HCT116 (cell line): ENCODE data around the gene FBXW4. TPM values are rescaled to one million over a fixed set of nuclear protein-coding genes. Genes with fewer than 3 reads are reported as not detected.

Experiments
- ATAC-seq: fragments of 200-7000 bp; cut with Tn5 transposase; 2 replicates; pipeline ENCODE4 v1.9.1; 2020; ENCODE audit warnings: mild to moderate bottlenecking, moderate library complexity
- BruUV-seq: library from RNA; stranded (reverse); fragments of 400-500 nt; replicated peaks from 2 replicates; lab custom pipeline; 2021; lab: Mats Ljungman, UMichigan
- CTCF ChIA-PET: fragments of 300-600 bp; sonication (Branson Sonifier 250); formaldehyde crosslinking; loops from one replicate; lab custom pipeline; 2021; ENCODE audit warnings: antibody characterized with exemption; lab: Charles Lee
- POLR2A ChIA-PET: fragments of 300-600, 350-600 bp; sonication (Branson Sonifier 250); formaldehyde crosslinking; loops from one replicate; lab custom pipeline; 2021; ENCODE audit warnings: antibody characterized with exemption; lab: Charles Lee
- RAD21 ChIA-PET, 2 experiments: fragments of 300-600 bp; sonication (Branson Sonifier 250); formaldehyde crosslinking; loops; one replicate each; lab custom pipeline; 2023; ENCODE audit warnings: low total read pairs in 2 of 2; ENCODE audit not compliant: uncharacterized antibody in 2 of 2, unreplicated experiment in 2 of 2, low non-redundant PET in 1 of 2; lab: Charles Lee
- DNase-seq: peaks from one replicate; pipeline ENCODE4 v3.0.0-alpha.2; 2010; ENCODE audit warnings: low read depth, low spot score
- H2AFZ ChIP-seq: fragments of 200-600 bp; shearing (Covaris generic), sonication (generic); 2 replicates; pipeline ENCODE4 v1.6.1; 2017; ENCODE audit warnings: low read depth, mixed run types, mixed read lengths, antibody characterized with exemption, low read length; ENCODE audit not compliant: poor library complexity, severe bottlenecking
- H3K27ac ChIP-seq: 2 replicates; pipeline ENCODE4 v1.5.1; 2012; ENCODE audit warnings: low read depth, low read length
- H3K27me3 ChIP-seq: fragments of 200-600 bp; sonication (generic); 2 replicates; pipeline ENCODE4 v1.6.1; 2016; ENCODE audit warnings: mixed run types, low read length, mixed read lengths; ENCODE audit not compliant: insufficient read depth
- H3K36me3 ChIP-seq, 2 experiments: fragments of 200-500 bp in 1 of 2; fragments of 200-600 bp in 1 of 2; sonication (Bioruptor generic) in 1 of 2; sonication (generic) in 1 of 2; 2 replicates each; pipeline versions ENCODE4 v1.5.1 to v1.6.1; 2014 to 2016; ENCODE audit warnings: low read length in 2 of 2, inconsistent platforms in 1 of 2, mixed read lengths in 1 of 2, mixed run types in 1 of 2; ENCODE audit not compliant: insufficient read depth in 2 of 2, control insufficient read depth in 1 of 2
- H3K4me1 ChIP-seq, 2 experiments: fragments of 200-600 bp in 1 of 2; sonication (generic) in 1 of 2; 2 replicates each; pipeline versions ENCODE4 v1.5.1 to v1.6.1; 2012 to 2017; ENCODE audit warnings: low read length in 2 of 2, inconsistent platforms in 1 of 2, mild to moderate bottlenecking in 1 of 2, mixed read lengths in 1 of 2, mixed run types in 1 of 2, moderate library complexity in 1 of 2; ENCODE audit not compliant: insufficient read depth in 2 of 2, control insufficient read depth in 1 of 2
- H3K4me2 ChIP-seq: fragments of 200-600 bp; sonication (generic); 2 replicates; pipeline ENCODE4 v1.6.1; 2017; ENCODE audit warnings: mixed run types, low read length, mixed read lengths
- H3K4me3 ChIP-seq, 2 experiments: fragments of 200-600 bp in 1 of 2; sonication (generic) in 1 of 2; replicated peaks in 1 of 2; 2 replicates each; pipeline ENCODE4 v1.5.1; 2011 to 2016; ENCODE audit warnings: low read length in 2 of 2, control low read depth in 1 of 2, low read depth in 1 of 2, mild to moderate bottlenecking in 1 of 2, mixed read lengths in 1 of 2, mixed run types in 1 of 2
- H3K79me2 ChIP-seq: fragments of 200-600 bp; sonication (generic); 2 replicates; pipeline ENCODE4 v1.6.1; 2017; ENCODE audit warnings: mild to moderate bottlenecking, mixed run types, low read length, moderate library complexity, mixed read lengths; ENCODE audit not compliant: insufficient read depth
- H3K9ac ChIP-seq: fragments of 200-600 bp; sonication (generic); 2 replicates; pipeline ENCODE4 v1.6.1; 2016; ENCODE audit warnings: low read length, mixed read lengths
- H3K9me2 ChIP-seq: fragments of 200-600 bp; sonication (generic), shearing (Covaris generic); 2 replicates; pipeline ENCODE4 v1.6.1; 2017; ENCODE audit warnings: mixed run types, mild to moderate bottlenecking, moderate library complexity; ENCODE audit not compliant: insufficient read depth
- H3K9me3 ChIP-seq, 2 experiments: fragments of 200-500 bp in 1 of 2; fragments of 200-600 bp in 1 of 2; sonication (Bioruptor generic) in 1 of 2; sonication (generic) in 1 of 2; 2 replicates each; pipeline ENCODE4 v1.6.1; 2014 to 2017; ENCODE audit warnings: low read length in 2 of 2, mixed read lengths in 2 of 2, inconsistent platforms in 1 of 2, low read depth in 1 of 2, mild to moderate bottlenecking in 1 of 2, mixed run types in 1 of 2, moderate library complexity in 1 of 2; ENCODE audit not compliant: control insufficient read depth in 1 of 2, insufficient read depth in 1 of 2
- H4K20me1 ChIP-seq: fragments of 200-600 bp; sonication (generic), shearing (Covaris generic); 2 replicates; pipeline ENCODE4 v1.6.1; 2017; ENCODE audit warnings: mixed run types, mild to moderate bottlenecking, moderate library complexity; ENCODE audit not compliant: insufficient read depth
- CBX3 ChIP-seq: IDR thresholded peaks from 2 replicates; pipeline ENCODE4 v1.6.1; 2012; ENCODE audit warnings: low read depth
- CEBPB ChIP-seq: IDR thresholded peaks from 2 replicates; pipeline ENCODE4 v1.6.1; 2012; ENCODE audit warnings: low read depth
- EZH2 ChIP-seq: fragments of 200-600 bp; sonication (generic); IDR thresholded peaks from 2 replicates; pipeline ENCODE4 v1.6.1; 2017; ENCODE audit warnings: antibody characterized with exemption, mixed run types
- EZH2phosphoT487 ChIP-seq: fragments of 200-600 bp; IDR thresholded peaks from 2 replicates; pipeline ENCODE4 v1.6.1; 2018; ENCODE audit warnings: antibody characterized with exemption, borderline replicate concordance
- FOSL1 ChIP-seq: IDR thresholded peaks from 2 replicates; pipeline ENCODE4 v1.6.1; 2012; ENCODE audit warnings: low read depth
- JUND ChIP-seq: IDR thresholded peaks from 2 replicates; pipeline ENCODE4 v1.6.1; 2012
- MAX ChIP-seq: IDR thresholded peaks from 2 replicates; pipeline ENCODE4 v1.6.1; 2012
- POLR2A ChIP-seq: IDR thresholded peaks from 2 replicates; pipeline ENCODE4 v1.7.0; 2011; ENCODE audit warnings: borderline replicate concordance; ENCODE audit not compliant: insufficient read depth, insufficient read length; ENCODE audit errors: extremely low read depth
- POLR2AphosphoS5 ChIP-seq: IDR thresholded peaks from 2 replicates; pipeline ENCODE4 v1.6.1; 2011; ENCODE audit warnings: mild to moderate bottlenecking, low read depth, low read length, moderate library complexity
- SIN3A ChIP-seq: IDR thresholded peaks from 2 replicates; pipeline ENCODE4 v1.6.1; 2012; ENCODE audit warnings: low read depth
- SP1 ChIP-seq: IDR thresholded peaks from 2 replicates; pipeline ENCODE4 v1.6.1; 2012; ENCODE audit warnings: low read depth
- SRF ChIP-seq: IDR thresholded peaks from 2 replicates; pipeline ENCODE4 v1.6.1; 2012; ENCODE audit warnings: low read depth
- TCF7L2 ChIP-seq: IDR thresholded peaks from 2 replicates; pipeline ENCODE4 v1.7.0; 2011; ENCODE audit warnings: borderline replicate concordance, inconsistent platforms; ENCODE audit not compliant: insufficient read depth, insufficient read length; ENCODE audit errors: extremely low read depth
- ZFX ChIP-seq: fragments of 450-650 bp; IDR thresholded peaks from 2 replicates; pipeline ENCODE4 v1.6.1; 2017
- ZNF274 ChIP-seq: fragments of 200-500 bp; sonication (Bioruptor generic); IDR thresholded peaks from 2 replicates; pipeline ENCODE4 v1.6.1; 2014; ENCODE audit warnings: mild to moderate bottlenecking, low read depth, low read length, inconsistent platforms
- intact Hi-C: fragments of 100-400 bp; cut with micrococcal nuclease; formaldehyde crosslinking; loops from 2 replicates; pipeline ENCODE4 v1.10.0; 2022
- total RNA-seq: library from RNA; stranded (reverse); gene quantifications from one replicate; pipeline ENCODE4 v1.2.1, GENCODE V29; 2021; ENCODE audit not compliant: unreplicated experiment
- TF ChIP-seq, protein P1 (sequence below): IDR thresholded peaks from 2 replicates; pipeline ENCODE4 v1.6.1; 2011; ENCODE audit warnings: mild to moderate bottlenecking, low read length, moderate library complexity; ENCODE audit not compliant: insufficient replicate concordance; ENCODE audit errors: extremely low read depth
- TF ChIP-seq, protein P2 (sequence below): IDR thresholded peaks from 2 replicates; pipeline ENCODE4 v1.6.1; 2012; ENCODE audit warnings: low read depth

FBXW4 gene
- total RNA-seq, 1 experiment from 2014 or later, result 35.3 TPM

DNA sequence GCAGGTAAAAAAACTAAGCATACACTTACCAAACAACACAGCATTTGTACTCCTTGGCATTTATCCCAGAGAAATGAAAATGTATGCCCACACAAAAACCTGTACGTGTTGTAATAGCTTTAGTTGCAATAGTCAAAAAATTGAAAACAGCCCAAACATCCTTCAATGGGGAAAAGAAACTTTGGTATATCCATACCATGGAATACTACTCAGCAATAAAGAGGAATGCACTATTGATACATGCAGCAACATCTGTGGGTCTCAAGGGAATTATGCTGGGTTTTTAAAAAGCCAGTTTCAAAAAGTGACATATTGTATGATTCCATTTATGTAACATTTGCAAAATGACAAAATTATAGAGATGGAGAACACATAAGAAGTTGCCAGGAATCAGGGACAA lies 71.4 kb downstream of the FBXW4 start:
- TF ChIP-seq SP1, result no peak
- TF ChIP-seq SRF, result no peak
- TF ChIP-seq CEBPB, result no peak
- no peak for TF ChIP-seq EZH2phosphoT487
- no peak for TF ChIP-seq JUND
- no peak for TF ChIP-seq MAX
- TF ChIP-seq ZFX, result no peak
- TF ChIP-seq TCF7L2, result no peak
- no peak for TF ChIP-seq ZNF274
- no peak for TF ChIP-seq FOSL1
- no peak for TF ChIP-seq EZH2
- TF ChIP-seq, all 23 proteins: peak for 0
- Histone ChIP-seq H3K27me3 (no peaks in the 10 kb centered on the region), H3K9ac (no peak overlapping the region), H3K4me2 (no peak overlapping the region), H3K27ac (no peak overlapping the region), H4K20me1 (no peaks in the 10 kb centered on the region), H3K4me3 (no peak overlapping the region), H3K9me2 (no peaks in the 10 kb centered on the region), H3K36me3 (no peaks in the 10 kb centered on the region), H3K9me3 (no peaks in the 10 kb centered on the region), H2AFZ (no peak overlapping the region), H3K79me2 (no peaks in the 10 kb centered on the region), H3K4me1 (no peaks in the 10 kb centered on the region)
- BruUV-seq, result no TSS peak
- ChIA-PET RAD21 (no interaction called here), CTCF (interaction anchor here (1.0 kb wide), 1 partner anchor 157 kb away, joined by 3 read pairs; no protein-coding TSS in a partner anchor), POLR2A (no interaction called here)
- DNase-seq (no peak), ATAC-seq (no peak)
- intact Hi-C loops, result no loop called here

GRCh38 chr10:101619983-101620382 lies 75.0 kb downstream of the FBXW4 start:
- POLR2A ChIA-PET, result no interaction called here
- intact Hi-C loops, result no loop called here
- Histone ChIP-seq H3K27me3 (no peaks in the 10 kb centered on the region), H3K4me3 (no peak overlapping the region), H4K20me1 (no peaks in the 10 kb centered on the region), H2AFZ (no peak overlapping the region), H3K9me3 (no peaks in the 10 kb centered on the region), H3K4me1 (no peaks in the 10 kb centered on the region), H3K36me3 (no peaks in the 10 kb centered on the region), H3K4me2 (no peak overlapping the region), H3K79me2 (no peaks in the 10 kb centered on the region), H3K9ac (no peak overlapping the region), H3K27ac (no peak overlapping the region), H3K9me2 (no peaks in the 10 kb centered on the region)
- no TSS peak for BruUV-seq
- DNase-seq (no peak), ATAC-seq (no peak)
- RAD21 ChIA-PET, result no interaction called here
- CTCF ChIA-PET, result no interaction called here
- TF ChIP-seq, protein P1, sequence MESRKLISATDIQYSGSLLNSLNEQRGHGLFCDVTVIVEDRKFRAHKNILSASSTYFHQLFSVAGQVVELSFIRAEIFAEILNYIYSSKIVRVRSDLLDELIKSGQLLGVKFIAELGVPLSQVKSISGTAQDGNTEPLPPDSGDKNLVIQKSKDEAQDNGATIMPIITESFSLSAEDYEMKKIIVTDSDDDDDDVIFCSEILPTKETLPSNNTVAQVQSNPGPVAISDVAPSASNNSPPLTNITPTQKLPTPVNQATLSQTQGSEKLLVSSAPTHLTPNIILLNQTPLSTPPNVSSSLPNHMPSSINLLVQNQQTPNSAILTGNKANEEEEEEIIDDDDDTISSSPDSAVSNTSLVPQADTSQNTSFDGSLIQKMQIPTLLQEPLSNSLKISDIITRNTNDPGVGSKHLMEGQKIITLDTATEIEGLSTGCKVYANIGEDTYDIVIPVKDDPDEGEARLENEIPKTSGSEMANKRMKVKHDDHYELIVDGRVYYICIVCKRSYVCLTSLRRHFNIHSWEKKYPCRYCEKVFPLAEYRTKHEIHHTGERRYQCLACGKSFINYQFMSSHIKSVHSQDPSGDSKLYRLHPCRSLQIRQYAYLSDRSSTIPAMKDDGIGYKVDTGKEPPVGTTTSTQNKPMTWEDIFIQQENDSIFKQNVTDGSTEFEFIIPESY, result no peak
- TF ChIP-seq, protein P2, sequence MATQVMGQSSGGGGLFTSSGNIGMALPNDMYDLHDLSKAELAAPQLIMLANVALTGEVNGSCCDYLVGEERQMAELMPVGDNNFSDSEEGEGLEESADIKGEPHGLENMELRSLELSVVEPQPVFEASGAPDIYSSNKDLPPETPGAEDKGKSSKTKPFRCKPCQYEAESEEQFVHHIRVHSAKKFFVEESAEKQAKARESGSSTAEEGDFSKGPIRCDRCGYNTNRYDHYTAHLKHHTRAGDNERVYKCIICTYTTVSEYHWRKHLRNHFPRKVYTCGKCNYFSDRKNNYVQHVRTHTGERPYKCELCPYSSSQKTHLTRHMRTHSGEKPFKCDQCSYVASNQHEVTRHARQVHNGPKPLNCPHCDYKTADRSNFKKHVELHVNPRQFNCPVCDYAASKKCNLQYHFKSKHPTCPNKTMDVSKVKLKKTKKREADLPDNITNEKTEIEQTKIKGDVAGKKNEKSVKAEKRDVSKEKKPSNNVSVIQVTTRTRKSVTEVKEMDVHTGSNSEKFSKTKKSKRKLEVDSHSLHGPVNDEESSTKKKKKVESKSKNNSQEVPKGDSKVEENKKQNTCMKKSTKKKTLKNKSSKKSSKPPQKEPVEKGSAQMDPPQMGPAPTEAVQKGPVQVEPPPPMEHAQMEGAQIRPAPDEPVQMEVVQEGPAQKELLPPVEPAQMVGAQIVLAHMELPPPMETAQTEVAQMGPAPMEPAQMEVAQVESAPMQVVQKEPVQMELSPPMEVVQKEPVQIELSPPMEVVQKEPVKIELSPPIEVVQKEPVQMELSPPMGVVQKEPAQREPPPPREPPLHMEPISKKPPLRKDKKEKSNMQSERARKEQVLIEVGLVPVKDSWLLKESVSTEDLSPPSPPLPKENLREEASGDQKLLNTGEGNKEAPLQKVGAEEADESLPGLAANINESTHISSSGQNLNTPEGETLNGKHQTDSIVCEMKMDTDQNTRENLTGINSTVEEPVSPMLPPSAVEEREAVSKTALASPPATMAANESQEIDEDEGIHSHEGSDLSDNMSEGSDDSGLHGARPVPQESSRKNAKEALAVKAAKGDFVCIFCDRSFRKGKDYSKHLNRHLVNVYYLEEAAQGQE, result no peak
- TF ChIP-seq MAX, result no peak
- TF ChIP-seq ZNF274, result no peak
- no peak for TF ChIP-seq SIN3A
- no peak for TF ChIP-seq CBX3
- TF ChIP-seq POLR2AphosphoS5, result no peak
- no peak for TF ChIP-seq POLR2A
- TF ChIP-seq SP1, result no peak
- TF ChIP-seq SRF, result no peak
- TF ChIP-seq JUND, result no peak
